ENCODE results near the gene TSHZ1. TPM values are rescaled to one million over a fixed set of nuclear protein-coding genes. Genes with fewer than 3 reads are reported as not detected.
"Not testable (repeated sequence)": the region's sequence is repeated elsewhere in the genome, so short reads cannot be mapped to it uniquely, and the experiment has no call there.

Gene TSHZ1
- total RNA-seq, 2 experiments from 2014 or later = 5.9 to 9.5 TPM

- no peaks in the 10 kb centered on the region for H3K4me1 ChIP-seq (ENCODE audit: insufficient read depth, low read length, poor library complexity, severe bottlenecking)
- DNase-seq (ENCODE audit: low spot score) = no peak
- ChIA-PET POLR2A (no interaction called here), CTCF (ENCODE audit: unreplicated experiment) (no interaction called here)
- no peak overlapping the region for H2AFZ ChIP-seq (ENCODE audit: low read length)
- no TSS peak for BruUV-seq (replicated peaks)
- no peaks in the 10 kb centered on the region for H4K20me1 ChIP-seq (ENCODE audit: insufficient read depth, low read length)
- H3K9me3 ChIP-seq (ENCODE audit: low read length) = no peaks in the 10 kb centered on the region
- H3K4me3 ChIP-seq (ENCODE audit: low read depth, low read length, poor library complexity, severe bottlenecking) = no peak overlapping the region
- H3K27ac ChIP-seq (ENCODE audit: low read depth, low read length, poor library complexity, severe bottlenecking) = no peak overlapping the region
- TF ChIP-seq CTCF (conservative IDR thresholded peaks at IDR 0.05; ENCODE audit: low read length) = no peak
- no peak for TF ChIP-seq EZH2phosphoT487 (IDR thresholded peaks at IDR 0.05; ENCODE audit: borderline replicate concordance, low read depth, low read length)
- no peaks in the 10 kb centered on the region for H3K36me3 ChIP-seq (ENCODE audit: insufficient read depth, low read length)
- H3K79me2 ChIP-seq (ENCODE audit: insufficient read depth, low read depth, low read length) = no peaks in the 10 kb centered on the region
- intact Hi-C loops (cut with micrococcal nuclease; ENCODE audit: unreplicated experiment) = no loop called here
- H3K9me2 ChIP-seq (ENCODE audit: insufficient read depth, low read length) = no peaks in the 10 kb centered on the region
- H3K4me2 ChIP-seq (ENCODE audit: low read length) = no peak overlapping the region
Measured at GRCh38 chr18:75324686-75325257, 114.2 kb downstream of the TSHZ1 start.

GRCh38 chr18:75329753-75330152 lies 119.2 kb downstream of the TSHZ1 start:
- H3K79me2 ChIP-seq (ENCODE audit: insufficient read depth, low read depth, low read length); CTCF ChIA-PET (ENCODE audit: unreplicated experiment); DNase-seq (ENCODE audit: low spot score); intact Hi-C loops (cut with micrococcal nuclease; ENCODE audit: unreplicated experiment); H2AFZ ChIP-seq (ENCODE audit: low read length); H3K9me2 ChIP-seq (ENCODE audit: insufficient read depth, low read length); H3K9me3 ChIP-seq (ENCODE audit: low read length); H3K27ac ChIP-seq (ENCODE audit: low read depth, low read length, poor library complexity, severe bottlenecking); H3K4me2 ChIP-seq (ENCODE audit: low read length); H3K36me3 ChIP-seq (ENCODE audit: insufficient read depth, low read length); H4K20me1 ChIP-seq (ENCODE audit: insufficient read depth, low read length); H3K4me1 ChIP-seq (ENCODE audit: insufficient read depth, low read length, poor library complexity, severe bottlenecking); H3K4me3 ChIP-seq (ENCODE audit: low read depth, low read length, poor library complexity, severe bottlenecking); POLR2A ChIA-PET; BruUV-seq (replicated peaks): not testable (repeated sequence)

- intact Hi-C loops (cut with micrococcal nuclease; ENCODE audit: unreplicated experiment) = no loop called here
- Histone ChIP-seq H3K4me1 (ENCODE audit: insufficient read depth, low read length, poor library complexity, severe bottlenecking) (no peaks in the 10 kb centered on the region), H3K79me2 (ENCODE audit: insufficient read depth, low read depth, low read length) (no peaks in the 10 kb centered on the region), H3K9me2 (ENCODE audit: insufficient read depth, low read length) (no peaks in the 10 kb centered on the region), H4K20me1 (ENCODE audit: insufficient read depth, low read length) (no peaks in the 10 kb centered on the region), H3K27ac (ENCODE audit: low read depth, low read length, poor library complexity, severe bottlenecking) (no peak overlapping the region), H3K4me2 (ENCODE audit: low read length) (no peak overlapping the region), H3K9me3 (ENCODE audit: low read length) (no peaks in the 10 kb centered on the region), H3K36me3 (ENCODE audit: insufficient read depth, low read length) (no peaks in the 10 kb centered on the region), H3K4me3 (ENCODE audit: low read depth, low read length, poor library complexity, severe bottlenecking) (no peak overlapping the region), H2AFZ (ENCODE audit: low read length) (no peak overlapping the region)
- TF ChIP-seq EZH2phosphoT487 (IDR thresholded peaks at IDR 0.05; ENCODE audit: borderline replicate concordance, low read depth, low read length) (no peak), CTCF (conservative IDR thresholded peaks at IDR 0.05; ENCODE audit: low read length) (no peak)
- no peak for DNase-seq (ENCODE audit: low spot score)
- ChIA-PET CTCF (ENCODE audit: unreplicated experiment) (no interaction called here), POLR2A (no interaction called here)
- BruUV-seq (replicated peaks) = no TSS peak
Measured at GRCh38 chr18:75330308-75330707, 119.7 kb downstream of the TSHZ1 start.
